ENCODE results near the gene PDXDC1. TPM values are rescaled to one million over a fixed set of nuclear protein-coding genes. Genes with fewer than 3 reads are reported as not detected.

Gene PDXDC1
- total and polyA plus RNA-seq, 9 of the 15 experiments (the other 6 are each of a cell fraction or from before 2014, with no cell fraction given), result 5.1 to 95.4 (median 45.8) TPM

DNA sequence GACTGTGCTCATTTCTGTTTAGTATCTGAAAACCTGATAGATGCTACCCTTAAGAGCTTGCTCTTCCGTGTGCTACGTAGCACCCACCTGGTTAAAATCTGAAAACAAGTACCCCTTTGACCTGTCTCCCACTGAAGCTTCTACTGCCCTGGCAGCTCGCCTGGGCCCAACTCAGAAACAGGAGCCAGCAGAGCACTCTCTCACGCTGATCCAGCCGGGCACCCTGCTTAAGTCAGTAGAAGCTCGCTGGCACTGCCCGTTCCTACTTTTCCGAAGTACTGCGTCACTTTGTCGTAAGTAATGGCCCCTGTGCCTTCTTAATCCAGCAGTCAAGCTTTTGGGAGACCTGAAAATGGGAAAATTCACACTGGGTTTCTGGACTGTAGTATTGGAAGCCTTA is 62.2 kb downstream of the PDXDC1 start:
- Histone ChIP-seq H3K9me3 (replicated peaks; ENCODE audit: control insufficient read depth, insufficient read depth, low read depth, low read length) (no peaks in the 10 kb centered on the region), H3K9ac (ENCODE audit: insufficient read depth in 1 of 2, low read depth in 2 of 2, low read length in 2 of 2) (no peak overlapping the region), H3K4me2 (ENCODE audit: insufficient read depth, low read length) (no peak overlapping the region), H3K79me2 (ENCODE audit: control insufficient read depth, insufficient read depth, low read length) (no peaks in the 10 kb centered on the region), H3K4me3 (no peak overlapping the region), H3K27me3 (ENCODE audit: control insufficient read depth in 2 of 2, insufficient read depth in 2 of 2, low read length in 2 of 2) (no peaks in the 10 kb centered on the region), H2AFZ (ENCODE audit: low read depth, low read length) (no peak overlapping the region), H4K20me1 (replicated peaks; ENCODE audit: control insufficient read depth, insufficient read depth, low read length) (peaks cover 11% of the 10 kb centered on the region; the same call in 1 of the 2 replicates), H3K9me1 (ENCODE audit: control insufficient read depth, insufficient read depth, low read length) (no peaks in the 10 kb centered on the region), H3K36me3 (ENCODE audit: control insufficient read depth, insufficient read depth, low read length) (peaks cover 90% of the 10 kb centered on the region; the same call in 2 of the 3 replicates), H3K4me1 (replicated peaks in 1 of 2; ENCODE audit: control insufficient read depth in 2 of 2, insufficient read depth in 2 of 2, low read length in 2 of 2) (peaks cover 8 to 9% of the 10 kb centered on the region in 2 experiments; a peak in 4 of 5 replicates), H3K27ac (ENCODE audit: extremely low read depth, low read depth, low read length) (no peak overlapping the region)
- in situ Hi-C loops (cut with MboI) (no loop called here), intact Hi-C loops (cut with micrococcal nuclease) (no loop called here)
- TSS peak; percentile 37 for BruUV-seq (replicated peaks)
- ChIA-PET CTCF (ENCODE audit: low intra/inter-chr PET ratio) (no interaction called here), POLR2A (interaction anchor here (0.6 to 1.6 kb wide), 3 partner anchors 9 to 536 kb away, joined by 3 to 6 read pairs (median 3); no protein-coding TSS in a partner anchor)
- FAIRE-seq (no peak), DNase-seq (ENCODE audit: extremely low read depth in 1 of 4, low spot score in 3 of 4) (no peak), ATAC-seq (no peak)
- WGBS (ENCODE audit: insufficient coverage, low coverage, missing lambda C conversion rate), result 95% methylated on average over 10 of the region's 10 CpGs
- TF ChIP-seq RBM39 (optimal IDR thresholded peaks at IDR 0.05; ENCODE audit: low read depth, low read length) (no peak), PHF8 (IDR thresholded peaks at IDR 0.05; ENCODE audit: borderline replicate concordance, low read length) (no peak), MIER1 (IDR thresholded peaks at IDR 0.05; ENCODE audit: low read depth) (no peak), BCL6 (CRISPR knock-in tag; IDR thresholded peaks at IDR 0.05) (no peak), CBX2 (IDR thresholded peaks at IDR 0.05; ENCODE audit: insufficient read depth, low read length, poor library complexity, severe bottlenecking) (no peak), SRSF3 (IDR thresholded peaks at IDR 0.05; ENCODE audit: insufficient read depth, low read length) (no peak), STAG1 (CRISPR knock-in tag; IDR thresholded peaks at IDR 0.05; ENCODE audit: borderline replicate concordance) (no peak), SOX6 (IDR thresholded peaks at IDR 0.05) (no peak), TCF7 (IDR thresholded peaks at IDR 0.05; ENCODE audit: borderline replicate concordance) (no peak), ZNF431 (CRISPR knock-in tag; IDR thresholded peaks at IDR 0.05) (no peak), CBX3 (IDR thresholded peaks at IDR 0.05; ENCODE audit: borderline replicate concordance in 1 of 2, low read length in 2 of 2) (no peak), NUFIP1 (IDR thresholded peaks at IDR 0.05; ENCODE audit: partially characterized antibody) (no peak), L3MBTL2 (IDR thresholded peaks at IDR 0.05) (no peak), CSDE1 (IDR thresholded peaks at IDR 0.05) (no peak), ZNF79 (CRISPR knock-in tag; IDR thresholded peaks at IDR 0.05; ENCODE audit: low read depth) (no peak)
- TF ChIP-seq, protein P1, sequence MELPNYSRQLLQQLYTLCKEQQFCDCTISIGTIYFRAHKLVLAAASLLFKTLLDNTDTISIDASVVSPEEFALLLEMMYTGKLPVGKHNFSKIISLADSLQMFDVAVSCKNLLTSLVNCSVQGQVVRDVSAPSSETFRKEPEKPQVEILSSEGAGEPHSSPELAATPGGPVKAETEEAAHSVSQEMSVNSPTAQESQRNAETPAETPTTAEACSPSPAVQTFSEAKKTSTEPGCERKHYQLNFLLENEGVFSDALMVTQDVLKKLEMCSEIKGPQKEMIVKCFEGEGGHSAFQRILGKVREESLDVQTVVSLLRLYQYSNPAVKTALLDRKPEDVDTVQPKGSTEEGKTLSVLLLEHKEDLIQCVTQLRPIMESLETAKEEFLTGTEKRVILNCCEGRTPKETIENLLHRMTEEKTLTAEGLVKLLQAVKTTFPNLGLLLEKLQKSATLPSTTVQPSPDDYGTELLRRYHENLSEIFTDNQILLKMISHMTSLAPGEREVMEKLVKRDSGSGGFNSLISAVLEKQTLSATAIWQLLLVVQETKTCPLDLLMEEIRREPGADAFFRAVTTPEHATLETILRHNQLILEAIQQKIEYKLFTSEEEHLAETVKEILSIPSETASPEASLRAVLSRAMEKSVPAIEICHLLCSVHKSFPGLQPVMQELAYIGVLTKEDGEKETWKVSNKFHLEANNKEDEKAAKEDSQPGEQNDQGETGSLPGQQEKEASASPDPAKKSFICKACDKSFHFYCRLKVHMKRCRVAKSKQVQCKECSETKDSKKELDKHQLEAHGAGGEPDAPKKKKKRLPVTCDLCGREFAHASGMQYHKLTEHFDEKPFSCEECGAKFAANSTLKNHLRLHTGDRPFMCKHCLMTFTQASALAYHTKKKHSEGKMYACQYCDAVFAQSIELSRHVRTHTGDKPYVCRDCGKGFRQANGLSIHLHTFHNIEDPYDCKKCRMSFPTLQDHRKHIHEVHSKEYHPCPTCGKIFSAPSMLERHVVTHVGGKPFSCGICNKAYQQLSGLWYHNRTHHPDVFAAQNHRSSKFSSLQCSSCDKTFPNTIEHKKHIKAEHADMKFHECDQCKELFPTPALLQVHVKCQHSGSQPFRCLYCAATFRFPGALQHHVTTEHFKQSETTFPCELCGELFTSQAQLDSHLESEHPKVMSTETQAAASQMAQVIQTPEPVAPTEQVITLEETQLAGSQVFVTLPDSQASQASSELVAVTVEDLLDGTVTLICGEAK (IDR thresholded peaks at IDR 0.05), result no peak
- TF ChIP-seq, protein P1 (CRISPR knock-in tag; IDR thresholded peaks at IDR 0.05), result no peak

Data from K562 (cell line).